Chondrocyte (in vitro differentiated cells): Measurements from ENCODE around the gene USP40. TPM values are rescaled to one million over a fixed set of nuclear protein-coding genes. Genes with fewer than 3 reads are reported as not detected.
A peak's percentile ranks its signal among the peaks of the same experiment; 100 is the strongest.

ENCODE experiments used
- DNase-seq: peaks from one replicate; pipeline ENCODE4 v3.0.0; 2021; ENCODE audit warnings: mixed read lengths, low spot score
- H3K27ac Mint-ChIP-seq: one replicate; pipeline ENCODE4 v1.8.0; 2021; ENCODE audit warnings: mild to moderate bottlenecking, moderate library complexity, mixed read lengths; ENCODE audit not compliant: unreplicated experiment
- H3K27me3 Mint-ChIP-seq: 2 replicates; pipeline ENCODE4 v1.8.0; 2021; ENCODE audit warnings: low read depth, mixed read lengths
- H3K36me3 Mint-ChIP-seq: 2 replicates; pipeline ENCODE4 v1.8.0; 2021; ENCODE audit warnings: low read depth, mixed read lengths
- H3K4me1 Mint-ChIP-seq: 2 replicates; pipeline ENCODE4 v1.8.0; 2021; ENCODE audit warnings: low read depth, mild to moderate bottlenecking, mixed read lengths
- H3K4me3 Mint-ChIP-seq: one replicate; pipeline ENCODE4 v1.8.0; 2021; ENCODE audit warnings: mild to moderate bottlenecking, moderate library complexity, mixed read lengths; ENCODE audit not compliant: unreplicated experiment
- H3K9me3 Mint-ChIP-seq: 2 replicates; pipeline ENCODE4 v1.8.0; 2021; ENCODE audit warnings: low read depth, mixed read lengths
- total RNA-seq: library from RNA; stranded (reverse); gene quantifications from 3 replicates; pipeline ENCODE4 v1.2.1, GENCODE V29; 2021
- TF ChIP-seq, protein P1 (sequence below): fragments of 200-600 bp; sonication (generic); IDR thresholded peaks from 2 replicates; pipeline ENCODE4 v1.5.0; 2021; ENCODE audit warnings: antibody characterized with exemption, mild to moderate bottlenecking, moderate library complexity

The USP40 gene
- total RNA-seq, 1 donor from 2014 or later, result 29.4 TPM

DNA sequence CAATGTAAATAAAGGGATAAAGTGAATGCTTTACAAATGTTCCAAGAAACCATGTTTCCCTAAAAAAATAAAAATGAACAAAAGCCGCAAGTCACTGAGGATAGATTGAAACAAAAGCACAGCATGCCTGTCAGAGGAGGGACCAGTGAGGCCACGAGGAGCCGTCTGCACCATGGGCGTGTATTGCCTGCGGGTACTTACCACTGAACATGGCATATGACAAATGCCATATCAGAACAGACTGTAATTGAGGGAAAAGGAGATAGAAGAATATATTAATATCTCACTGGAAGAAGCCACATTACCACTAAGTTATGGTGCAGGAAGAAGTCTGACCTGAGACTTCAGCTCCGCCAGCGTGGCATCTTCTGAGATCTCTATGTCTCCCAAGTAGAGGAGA, 75.8 kb downstream of the USP40 start:
- Mint-ChIP-seq H3K36me3 (peaks cover 6% of the 10 kb centered on the region), H3K4me3 (no peak overlapping the region), H3K27ac (peak overlapping the region; percentile 0), H3K9me3 (no peaks in the 10 kb centered on the region), H3K4me1 (peaks cover 52% of the 10 kb centered on the region), H3K27me3 (no peaks in the 10 kb centered on the region)
- TF ChIP-seq, protein P1, sequence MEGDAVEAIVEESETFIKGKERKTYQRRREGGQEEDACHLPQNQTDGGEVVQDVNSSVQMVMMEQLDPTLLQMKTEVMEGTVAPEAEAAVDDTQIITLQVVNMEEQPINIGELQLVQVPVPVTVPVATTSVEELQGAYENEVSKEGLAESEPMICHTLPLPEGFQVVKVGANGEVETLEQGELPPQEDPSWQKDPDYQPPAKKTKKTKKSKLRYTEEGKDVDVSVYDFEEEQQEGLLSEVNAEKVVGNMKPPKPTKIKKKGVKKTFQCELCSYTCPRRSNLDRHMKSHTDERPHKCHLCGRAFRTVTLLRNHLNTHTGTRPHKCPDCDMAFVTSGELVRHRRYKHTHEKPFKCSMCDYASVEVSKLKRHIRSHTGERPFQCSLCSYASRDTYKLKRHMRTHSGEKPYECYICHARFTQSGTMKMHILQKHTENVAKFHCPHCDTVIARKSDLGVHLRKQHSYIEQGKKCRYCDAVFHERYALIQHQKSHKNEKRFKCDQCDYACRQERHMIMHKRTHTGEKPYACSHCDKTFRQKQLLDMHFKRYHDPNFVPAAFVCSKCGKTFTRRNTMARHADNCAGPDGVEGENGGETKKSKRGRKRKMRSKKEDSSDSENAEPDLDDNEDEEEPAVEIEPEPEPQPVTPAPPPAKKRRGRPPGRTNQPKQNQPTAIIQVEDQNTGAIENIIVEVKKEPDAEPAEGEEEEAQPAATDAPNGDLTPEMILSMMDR, result no peak
- DNase-seq, result no peak

- Mint-ChIP-seq H3K27ac (peak overlapping the region; percentile 98), H3K9me3 (no peaks in the 10 kb centered on the region), H3K36me3 (peaks cover 12% of the 10 kb centered on the region), H3K4me3 (peak overlapping the region; percentile 31), H3K4me1 (peaks cover 63% of the 10 kb centered on the region), H3K27me3 (no peaks in the 10 kb centered on the region)
- no peak for DNase-seq
- TF ChIP-seq, protein P1, result no peak
Observed at GRCh38 chr2:233489666-233490065, 76.9 kb downstream of the USP40 start.

- peak overlapping the region; percentile 37 for H3K4me3 Mint-ChIP-seq
- H3K36me3 Mint-ChIP-seq, result peaks cover 12% of the 10 kb centered on the region
- H3K4me1 Mint-ChIP-seq, result peaks cover 65% of the 10 kb centered on the region
- H3K27ac Mint-ChIP-seq, result peak overlapping the region; percentile 98
- H3K27me3 Mint-ChIP-seq, result no peaks in the 10 kb centered on the region
- DNase-seq, result no peak
- H3K9me3 Mint-ChIP-seq, result no peaks in the 10 kb centered on the region
- TF ChIP-seq, protein P1, result no peak
Observed at GRCh38 chr2:233489143-233489542, 77.4 kb downstream of the USP40 start.

DNA sequence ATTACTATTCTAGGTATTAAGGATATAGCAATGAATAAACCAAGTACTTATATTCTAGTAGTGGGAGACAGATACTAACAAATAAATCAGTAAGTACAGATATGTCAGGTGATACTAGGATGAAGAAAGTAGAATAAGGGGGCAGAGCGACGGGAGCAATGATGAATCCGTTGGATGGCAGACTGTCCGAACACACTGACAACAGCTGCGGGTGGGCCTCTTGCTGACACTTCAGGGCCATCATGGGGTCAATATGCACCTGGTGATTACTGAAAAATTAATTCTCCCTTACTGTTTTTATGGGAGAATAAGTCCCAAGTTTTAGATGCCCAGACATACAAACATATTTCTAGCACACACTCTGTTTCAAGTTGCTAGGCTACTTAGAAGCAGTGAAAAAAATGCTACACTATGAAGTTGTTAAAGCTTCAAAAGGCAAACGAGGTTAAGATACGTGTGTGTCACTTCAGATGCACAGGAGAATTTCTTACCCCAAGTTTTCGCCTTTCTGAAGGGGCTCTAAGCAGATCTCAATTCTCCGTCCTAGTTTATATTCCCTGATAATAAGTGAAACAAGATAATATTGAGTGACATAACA, 78.7 kb downstream of the USP40 start:
- Mint-ChIP-seq H3K27me3 (no peaks in the 10 kb centered on the region), H3K4me1 (peaks cover 67% of the 10 kb centered on the region), H3K9me3 (no peaks in the 10 kb centered on the region), H3K36me3 (peaks cover 15% of the 10 kb centered on the region), H3K4me3 (peak overlapping the region; percentile 37), H3K27ac (peak overlapping the region; percentile 98)
- TF ChIP-seq, protein P1, result no peak
- DNase-seq, result no peak

DNA sequence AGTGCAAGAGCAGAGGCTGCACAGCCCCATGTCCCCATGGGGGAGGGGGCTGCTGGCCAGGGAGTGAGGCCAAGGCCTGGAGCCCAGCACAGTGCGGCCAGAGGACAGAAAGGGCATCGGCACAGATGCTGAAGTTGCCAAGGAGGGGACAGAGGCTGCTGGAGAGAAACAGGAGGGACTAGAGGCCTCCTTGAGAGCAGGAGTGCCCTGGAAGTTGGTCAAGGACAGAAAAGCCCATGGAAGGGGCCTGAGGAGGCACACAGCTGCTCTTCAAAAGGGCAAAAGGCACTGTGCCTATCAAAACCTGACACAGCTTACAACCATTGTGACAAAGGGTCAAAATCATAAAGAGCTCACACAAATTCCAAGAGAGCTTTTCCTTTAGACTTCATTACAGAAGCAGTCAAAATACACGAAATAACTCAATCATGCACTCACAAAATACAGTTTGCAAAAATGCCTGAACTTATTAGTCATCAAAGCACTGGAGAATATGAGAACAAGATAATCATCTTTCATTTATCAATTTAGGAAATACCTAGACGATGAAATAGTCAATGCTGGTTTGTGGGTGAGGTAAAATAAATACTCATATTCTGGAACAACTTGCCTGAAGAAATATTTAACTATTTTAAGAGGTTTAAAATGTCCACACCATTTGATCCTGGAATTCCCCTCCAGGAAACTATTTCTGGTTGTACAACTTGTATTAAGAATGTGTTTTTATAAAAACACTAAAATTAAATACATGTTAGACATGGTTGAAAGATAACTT, 79.6 kb downstream of the USP40 start:
- H3K9me3 Mint-ChIP-seq, result no peaks in the 10 kb centered on the region
- H3K36me3 Mint-ChIP-seq, result peaks cover 18% of the 10 kb centered on the region
- H3K27ac Mint-ChIP-seq, result peak overlapping the region; percentile 98
- H3K4me1 Mint-ChIP-seq, result peaks cover 76% of the 10 kb centered on the region
- H3K27me3 Mint-ChIP-seq, result no peaks in the 10 kb centered on the region
- DNase-seq, result no peak
- TF ChIP-seq, protein P1, result no peak
- H3K4me3 Mint-ChIP-seq, result no peak overlapping the region
